Thyroid gland (tissue), 4 donors: Measurements from ENCODE around the gene NKX1-2. TPM values are rescaled to one million over a fixed set of nuclear protein-coding genes. Genes with fewer than 3 reads are reported as not detected.
A peak's percentile ranks its signal among the peaks of the same experiment; 100 is the strongest.

Experiments
- DNase-seq, 2 donors: peaks; one replicate each; pipeline ENCODE4 v3.0.0-alpha.2; 2019
- H3K27ac ChIP-seq, 3 donors: fragments of 200-600 bp; sonication (generic); 1 replicate in 2 of 3; 2 replicates in 1 of 3; pipeline ENCODE4 v1.5.1; 2016 to 2019; ENCODE audit warnings: mild to moderate bottlenecking in 1 of 3, moderate library complexity in 1 of 3
- H3K27me3 ChIP-seq: fragments of 200-600 bp; sonication (generic); one replicate; pipeline ENCODE4 v1.5.1; 2019
- H3K36me3 ChIP-seq, 2 donors: fragments of 200-600 bp; sonication (generic); one replicate each; pipeline ENCODE4 v1.5.1; 2016 to 2019
- H3K4me1 ChIP-seq, 2 donors: fragments of 200-600 bp; sonication (generic); one replicate each; pipeline ENCODE4 v1.5.1; 2017 to 2019
- H3K4me3 ChIP-seq, 3 donors: fragments of 200-600 bp; sonication (generic); replicated peaks in 1 of 3; 1 replicate in 2 of 3; 2 replicates in 1 of 3; pipeline ENCODE4 v1.5.1; 2016; ENCODE audit warnings: mild to moderate bottlenecking in 1 of 3
- H3K9me3 ChIP-seq: fragments of 200-600 bp; sonication (generic); one replicate; pipeline ENCODE4 v1.5.1; 2017
- POLR2A ChIP-seq, 2 donors: fragments of 450-650 bp; IDR thresholded peaks; one replicate each; pipeline ENCODE4 v1.6.1; 2017; ENCODE audit warnings: antibody characterized with exemption in 2 of 2, mild to moderate bottlenecking in 2 of 2, moderate library complexity in 1 of 2
- WGBS, 2 donors: methylation state at CpG; one replicate each; pipeline ENCODE4 v1.1.5; 2017; 5-methylcytosine and 5-hydroxymethylcytosine counted together
- intact Hi-C: fragments of 100-400 bp; cut with DNase I; formaldehyde crosslinking; loops from one replicate; pipeline ENCODE4 v1.15.1; 2023
- total RNA-seq, 4 donors: library from RNA; depleted of rRNA; stranded (reverse); fragments of >200 nt; gene quantifications; one replicate each; pipeline ENCODE4 v1.2.3, GENCODE V29; 2016
- TF ChIP-seq, protein P1 (sequence below), 6 experiments: fragments of 200-600 bp in 3 of 6; fragments of 450-650 bp in 3 of 6; sonication (generic) in 3 of 6; IDR thresholded peaks; one replicate each; pipeline ENCODE4 v1.5.1; 2016 to 2019; ENCODE audit warnings: antibody characterized with exemption in 6 of 6, mild to moderate bottlenecking in 2 of 6, inconsistent platforms in 1 of 6, moderate library complexity in 1 of 6

The NKX1-2 gene
- total RNA-seq, 4 donors from 2014 or later, result not detected

DNA sequence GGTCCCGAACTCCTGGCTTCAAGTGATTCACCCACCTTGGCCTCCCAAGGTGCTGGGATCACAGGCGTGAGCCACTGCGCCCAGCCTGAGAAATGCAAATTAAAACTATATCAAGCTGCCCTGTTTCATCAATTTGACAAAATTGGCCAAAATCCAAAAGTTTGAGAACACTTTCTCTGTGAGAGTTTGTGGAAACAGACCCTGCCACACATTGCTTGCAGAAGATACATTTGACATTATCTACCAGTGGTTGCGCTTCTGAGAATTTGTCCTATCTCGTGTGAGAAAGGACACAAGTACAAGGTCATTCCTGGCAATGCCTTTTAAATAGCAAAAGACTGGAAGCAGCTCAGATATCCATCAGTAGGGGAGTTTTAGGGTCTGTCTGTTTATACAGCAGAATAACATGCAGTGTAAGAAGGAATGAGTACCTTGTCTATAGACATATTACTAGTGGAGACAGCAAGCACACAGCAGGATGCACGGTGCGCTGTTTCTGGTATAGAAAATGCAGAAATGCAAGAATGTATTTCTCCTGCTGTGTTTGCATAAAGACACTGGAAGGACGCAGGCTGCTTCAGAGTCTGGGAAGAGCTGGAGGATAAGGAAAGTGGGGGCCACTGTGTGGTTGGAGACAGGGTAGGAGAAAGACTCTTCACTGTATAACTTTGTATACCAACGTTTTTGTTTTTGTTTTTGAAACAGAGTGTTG is 16.1 kb upstream of the NKX1-2 start:
- Histone ChIP-seq H3K36me3 (no peaks in the 10 kb centered on the region), H3K9me3 (no peaks in the 10 kb centered on the region), H3K4me3 (no peak overlapping the region), H3K27ac (peak overlapping the region in 1 of 3 donors; percentile 55), H3K27me3 (no peaks in the 10 kb centered on the region), H3K4me1 (peaks cover 30 to 36% of the 10 kb centered on the region in 2 donors)
- TF ChIP-seq POLR2A (IDR thresholded peaks at IDR 0.05), result no peak
- TF ChIP-seq, protein P1, sequence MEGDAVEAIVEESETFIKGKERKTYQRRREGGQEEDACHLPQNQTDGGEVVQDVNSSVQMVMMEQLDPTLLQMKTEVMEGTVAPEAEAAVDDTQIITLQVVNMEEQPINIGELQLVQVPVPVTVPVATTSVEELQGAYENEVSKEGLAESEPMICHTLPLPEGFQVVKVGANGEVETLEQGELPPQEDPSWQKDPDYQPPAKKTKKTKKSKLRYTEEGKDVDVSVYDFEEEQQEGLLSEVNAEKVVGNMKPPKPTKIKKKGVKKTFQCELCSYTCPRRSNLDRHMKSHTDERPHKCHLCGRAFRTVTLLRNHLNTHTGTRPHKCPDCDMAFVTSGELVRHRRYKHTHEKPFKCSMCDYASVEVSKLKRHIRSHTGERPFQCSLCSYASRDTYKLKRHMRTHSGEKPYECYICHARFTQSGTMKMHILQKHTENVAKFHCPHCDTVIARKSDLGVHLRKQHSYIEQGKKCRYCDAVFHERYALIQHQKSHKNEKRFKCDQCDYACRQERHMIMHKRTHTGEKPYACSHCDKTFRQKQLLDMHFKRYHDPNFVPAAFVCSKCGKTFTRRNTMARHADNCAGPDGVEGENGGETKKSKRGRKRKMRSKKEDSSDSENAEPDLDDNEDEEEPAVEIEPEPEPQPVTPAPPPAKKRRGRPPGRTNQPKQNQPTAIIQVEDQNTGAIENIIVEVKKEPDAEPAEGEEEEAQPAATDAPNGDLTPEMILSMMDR (IDR thresholded peaks at IDR 0.05), result no peak
- WGBS, 2 donors, result 64 to 67% methylated on average over 9 of the region's 9 CpGs
- no peak for DNase-seq
- intact Hi-C loops, result no loop called here

DNA sequence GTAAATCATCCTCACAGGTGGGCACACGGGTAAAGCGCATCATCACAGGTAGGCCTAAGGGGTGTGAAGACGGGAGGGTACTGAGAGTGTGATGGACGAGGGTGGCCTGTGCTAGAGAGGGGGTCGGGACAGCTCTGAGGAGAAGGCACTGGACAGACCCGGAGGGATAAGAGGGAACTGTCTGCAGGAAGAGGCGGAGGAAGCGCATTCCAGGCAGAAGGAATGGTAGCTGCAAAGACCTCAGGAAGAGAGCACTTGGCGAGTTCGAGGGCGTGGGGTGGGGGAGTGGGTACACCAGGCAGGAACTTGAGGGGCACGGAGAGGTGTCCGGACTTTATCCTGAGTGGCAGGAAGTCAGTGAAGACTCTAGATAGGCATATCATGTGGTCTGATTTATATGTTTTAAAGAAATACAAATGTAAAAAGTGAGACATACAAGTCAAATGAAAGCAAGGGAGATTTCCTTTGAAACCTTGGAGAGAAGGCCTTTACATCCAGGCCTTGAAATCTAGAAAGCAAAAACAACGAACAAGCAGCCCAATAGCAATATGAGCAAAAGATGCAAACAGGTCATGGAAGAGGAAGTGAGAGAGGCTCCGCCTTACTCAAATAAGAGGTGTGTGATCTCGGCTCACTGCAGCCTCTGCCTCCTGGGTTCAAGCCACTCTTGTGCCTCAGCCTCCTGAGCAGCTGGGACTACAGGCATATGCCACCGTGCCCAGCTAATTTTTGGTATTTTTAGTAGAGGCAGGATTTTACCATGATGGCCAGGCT is 15.4 kb upstream of the NKX1-2 start:
- intact Hi-C loops, result no loop called here
- TF ChIP-seq, protein P1 (IDR thresholded peaks at IDR 0.05), result no peak
- TF ChIP-seq POLR2A (IDR thresholded peaks at IDR 0.05), result no peak
- Histone ChIP-seq H3K9me3 (no peaks in the 10 kb centered on the region), H3K4me3 (no peak overlapping the region), H3K4me1 (peaks cover 30 to 36% of the 10 kb centered on the region in 2 donors), H3K27ac (peak overlapping the region; percentile 48 to 55 (median 55)), H3K36me3 (no peaks in the 10 kb centered on the region), H3K27me3 (no peaks in the 10 kb centered on the region)
- WGBS, 2 donors, result 71 to 73% methylated on average over 17 of the region's 17 CpGs
- DNase-seq, result no peak

DNA sequence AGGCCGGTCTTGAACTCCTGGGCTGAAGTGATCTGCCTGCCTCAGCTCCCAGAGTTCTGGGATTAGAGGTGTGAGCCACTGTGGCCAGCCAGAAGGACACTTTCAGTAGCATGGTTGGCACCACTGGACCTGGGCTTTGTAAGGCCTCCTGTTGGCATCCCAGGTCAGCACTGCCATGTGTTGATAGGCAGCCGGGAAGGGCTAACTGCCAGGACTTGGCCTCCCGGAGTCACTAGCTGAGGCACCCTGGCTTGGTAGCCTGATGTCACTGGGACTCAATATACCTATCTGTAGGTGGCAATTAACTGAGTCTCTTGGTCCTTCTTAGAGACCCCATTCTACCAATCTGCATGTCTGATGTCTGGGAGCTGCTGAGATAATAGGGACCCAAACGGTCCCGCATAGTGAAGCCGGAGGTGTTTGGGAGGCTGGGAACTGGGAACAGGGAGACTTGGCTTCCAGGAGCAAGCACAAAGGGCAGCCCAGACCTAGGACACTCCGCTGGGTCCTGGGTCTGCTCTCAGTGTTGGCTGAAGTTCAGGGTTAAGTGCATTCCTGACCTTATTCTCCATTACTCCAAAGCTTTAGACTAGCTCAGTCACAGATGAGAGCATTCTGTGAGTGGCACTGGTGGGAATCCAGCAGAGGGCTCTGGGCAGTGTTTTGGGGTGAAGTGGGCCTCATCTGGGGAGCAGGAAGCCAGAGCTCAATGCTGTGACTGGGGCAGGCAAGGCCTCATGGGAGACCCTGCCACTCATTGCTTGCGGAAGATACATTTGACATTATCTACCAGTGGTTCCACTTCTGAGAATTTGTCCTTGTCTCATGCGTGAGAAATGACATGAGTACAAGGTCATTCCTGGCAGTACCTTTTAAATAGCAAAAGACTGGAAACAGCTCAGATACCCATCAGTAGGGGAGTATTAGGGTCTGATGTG is 14.5 kb upstream of the NKX1-2 start:
- Histone ChIP-seq H3K9me3 (no peaks in the 10 kb centered on the region), H3K4me3 (no peak overlapping the region), H3K27ac (peak overlapping the region; percentile 48 to 55 (median 55)), H3K4me1 (peaks cover 36% of the 10 kb centered on the region in 2 donors), H3K27me3 (no peaks in the 10 kb centered on the region), H3K36me3 (no peaks in the 10 kb centered on the region)
- peak; percentile 44 to 60 for DNase-seq
- intact Hi-C loops, result no loop called here
- 62 to 67% methylated on average over 8 to 9 of the region's 9 CpGs for WGBS, 2 donors
- TF ChIP-seq POLR2A (IDR thresholded peaks at IDR 0.05), result no peak
- TF ChIP-seq, protein P1 (IDR thresholded peaks at IDR 0.05), result no peak

DNA sequence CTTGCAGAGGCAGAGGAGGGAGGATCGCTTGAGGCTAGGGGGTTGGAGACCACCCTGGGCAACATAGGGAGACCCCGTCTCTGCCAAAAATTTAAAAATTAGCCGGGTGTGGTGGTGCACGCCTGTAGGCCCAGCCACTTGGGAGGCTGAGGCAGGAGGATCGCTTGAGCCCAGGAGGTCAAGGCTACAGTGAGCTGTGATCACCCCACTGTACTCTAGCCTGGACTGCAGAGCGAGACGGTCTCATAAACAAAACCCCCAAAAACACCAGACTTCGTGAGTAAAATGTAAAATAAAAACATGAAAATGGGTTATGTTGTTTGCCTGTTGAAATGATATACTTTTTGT is 12.5 kb upstream of the NKX1-2 start:
- Histone ChIP-seq H3K27me3 (no peaks in the 10 kb centered on the region), H3K27ac (peak overlapping the region in 2 of 3 donors; percentile 75 to 87), H3K36me3 (no peaks in the 10 kb centered on the region), H3K4me1 (peaks cover 43 to 51% of the 10 kb centered on the region in 2 donors), H3K4me3 (peak overlapping the region in 2 of 3 donors; percentile 16 to 46), H3K9me3 (no peaks in the 10 kb centered on the region)
- 75 to 79% methylated on average over 8 of the region's 8 CpGs for WGBS, 2 donors
- no peak for TF ChIP-seq POLR2A (IDR thresholded peaks at IDR 0.05)
- TF ChIP-seq, protein P1 (IDR thresholded peaks at IDR 0.05), result no peak
- DNase-seq, result no peak
- intact Hi-C loops, result no loop called here
